Measurements from ENCODE around the gene DQX1.

DQX1 gene

DNA sequence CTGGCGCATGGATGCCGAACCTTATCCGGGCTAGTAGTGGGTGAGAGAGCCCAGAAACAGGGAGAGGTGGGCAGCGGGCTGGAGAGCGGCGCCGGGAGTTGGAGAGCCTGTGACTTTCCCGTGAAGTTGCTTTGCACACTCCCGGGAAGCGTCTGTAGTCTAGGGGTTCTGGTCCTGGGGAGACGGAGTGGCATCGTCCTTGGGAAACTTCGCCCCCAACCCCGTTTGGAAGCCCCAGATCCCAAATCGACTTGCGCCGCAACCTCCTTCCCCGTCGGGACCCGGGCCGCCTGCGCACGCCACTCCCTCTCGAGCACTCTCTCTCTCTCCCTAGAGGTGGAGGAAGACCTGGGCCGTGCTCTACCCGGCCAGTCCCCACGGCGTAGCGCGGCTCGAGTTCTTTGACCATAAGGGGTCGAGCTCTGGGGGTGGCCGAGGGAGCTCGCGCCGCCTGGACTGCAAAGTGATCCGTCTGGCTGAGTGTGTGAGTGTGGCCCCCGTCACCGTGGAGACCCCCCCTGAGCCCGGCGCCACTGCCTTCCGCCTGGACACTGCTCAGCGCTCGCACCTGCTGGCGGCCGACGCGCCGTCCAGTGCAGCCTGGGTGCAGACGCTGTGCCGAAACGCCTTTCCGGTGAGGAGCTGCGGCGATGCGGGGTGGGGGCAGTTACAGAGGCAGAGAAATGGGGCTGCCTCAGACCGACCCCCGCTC is 28.9 kb upstream of the DQX1 start:
- DNase-seq (ENCODE audit: low read depth): peak; percentile 52

DNA sequence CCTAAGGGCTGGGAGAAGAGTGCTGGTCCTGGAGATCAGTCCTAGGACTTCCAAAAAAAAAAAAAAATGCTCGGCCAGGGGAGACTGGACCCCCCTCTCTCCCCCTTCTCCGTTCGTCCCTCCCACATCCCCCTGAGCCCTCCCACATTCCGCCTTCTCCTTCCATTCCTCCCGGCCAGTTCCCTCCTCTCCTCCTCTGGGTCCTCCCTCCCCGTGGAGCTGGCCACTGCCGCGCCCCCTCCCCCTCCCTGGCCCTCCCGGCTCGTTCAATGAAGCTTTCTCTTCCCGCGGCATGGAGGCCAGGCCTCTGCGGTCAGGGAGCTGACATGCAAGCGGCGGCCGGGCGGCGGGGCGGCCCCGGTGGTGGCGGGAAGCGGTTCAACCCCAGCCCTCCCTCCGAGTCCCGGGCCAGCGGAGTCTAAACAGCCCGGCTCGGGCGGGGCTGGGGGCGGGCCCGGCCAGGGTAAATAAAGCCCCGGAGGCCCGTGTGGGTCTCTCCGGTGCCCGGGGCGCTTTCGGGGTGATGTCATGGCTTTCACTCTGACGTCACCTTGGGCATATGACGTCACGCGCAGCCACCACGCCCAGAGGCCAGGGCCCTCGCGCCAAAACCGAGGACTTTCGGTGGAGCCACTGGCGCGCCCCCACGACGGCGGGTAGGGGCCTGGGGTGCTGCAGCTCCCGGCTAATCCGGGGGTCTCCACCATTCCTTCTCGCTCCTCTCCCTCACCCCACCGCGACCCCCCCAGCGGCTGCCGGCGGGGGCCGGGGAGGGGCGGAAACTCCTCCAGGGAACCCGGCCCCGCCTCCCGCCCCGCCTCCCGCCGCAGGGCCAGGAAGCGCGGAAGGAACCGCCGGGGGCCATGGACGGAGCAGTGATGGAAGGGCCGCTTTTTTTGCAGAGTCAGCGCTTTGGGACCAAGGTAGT is 28.1 kb upstream of the DQX1 start, which contains the start of the genes DOK1 and LOXL3:
TSS of gene DOK1 (plus strand) at position 829 of the 928 bp plus-strand sequence. CDS start at position 864, 35 bp downstream.
TSS of gene LOXL3 (minus strand) at position 51 of the 928 bp plus-strand sequence. CDS start 1,308 bp downstream, outside the sequence.
- peak; percentile 96 for DNase-seq (ENCODE audit: low read depth)

DNA sequence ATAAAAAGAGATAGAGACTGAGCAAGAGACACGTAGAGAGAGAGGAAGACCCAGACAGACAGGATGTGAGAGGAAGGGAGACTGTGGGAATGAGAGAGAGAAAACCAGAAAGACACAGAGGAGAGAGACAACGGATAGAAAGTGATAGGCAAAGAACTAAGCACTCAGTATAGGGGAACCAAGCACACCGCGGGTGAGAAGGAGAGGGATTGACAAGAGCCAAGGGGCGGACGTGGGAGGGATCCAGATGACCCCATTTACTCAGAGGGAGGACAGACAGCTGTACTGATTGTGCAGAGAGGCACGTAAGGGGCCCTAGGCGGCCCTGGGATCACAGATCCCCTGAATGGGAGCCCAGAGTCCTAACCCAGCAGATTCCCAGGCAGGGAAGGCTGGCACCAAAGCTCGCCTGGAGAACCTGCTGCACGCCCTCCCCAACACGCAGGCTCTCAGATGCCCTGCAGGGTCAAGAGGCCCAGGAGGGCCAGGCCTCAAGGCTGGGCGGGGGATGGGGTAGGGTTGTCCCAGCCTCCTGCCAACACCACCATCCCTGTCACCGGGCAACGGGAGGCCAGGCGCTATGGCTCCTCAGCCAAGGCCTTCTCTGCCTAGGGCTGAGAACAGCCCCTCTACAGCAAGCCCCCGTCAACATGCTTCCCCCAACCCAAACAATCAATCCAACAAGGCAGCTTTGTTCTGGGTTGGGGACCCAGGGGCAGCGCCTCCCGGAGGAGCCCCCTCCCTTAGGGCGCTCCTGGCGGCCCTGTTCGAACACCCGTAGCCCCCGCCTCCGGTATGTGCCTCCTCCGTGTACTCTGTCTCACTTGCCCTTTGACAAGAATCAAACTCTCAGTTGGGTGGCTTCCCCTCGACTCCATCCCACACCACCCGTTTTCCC is 27.1 kb upstream of the DQX1 start:
- DNase-seq (ENCODE audit: low read depth): peak; percentile 54

DNA sequence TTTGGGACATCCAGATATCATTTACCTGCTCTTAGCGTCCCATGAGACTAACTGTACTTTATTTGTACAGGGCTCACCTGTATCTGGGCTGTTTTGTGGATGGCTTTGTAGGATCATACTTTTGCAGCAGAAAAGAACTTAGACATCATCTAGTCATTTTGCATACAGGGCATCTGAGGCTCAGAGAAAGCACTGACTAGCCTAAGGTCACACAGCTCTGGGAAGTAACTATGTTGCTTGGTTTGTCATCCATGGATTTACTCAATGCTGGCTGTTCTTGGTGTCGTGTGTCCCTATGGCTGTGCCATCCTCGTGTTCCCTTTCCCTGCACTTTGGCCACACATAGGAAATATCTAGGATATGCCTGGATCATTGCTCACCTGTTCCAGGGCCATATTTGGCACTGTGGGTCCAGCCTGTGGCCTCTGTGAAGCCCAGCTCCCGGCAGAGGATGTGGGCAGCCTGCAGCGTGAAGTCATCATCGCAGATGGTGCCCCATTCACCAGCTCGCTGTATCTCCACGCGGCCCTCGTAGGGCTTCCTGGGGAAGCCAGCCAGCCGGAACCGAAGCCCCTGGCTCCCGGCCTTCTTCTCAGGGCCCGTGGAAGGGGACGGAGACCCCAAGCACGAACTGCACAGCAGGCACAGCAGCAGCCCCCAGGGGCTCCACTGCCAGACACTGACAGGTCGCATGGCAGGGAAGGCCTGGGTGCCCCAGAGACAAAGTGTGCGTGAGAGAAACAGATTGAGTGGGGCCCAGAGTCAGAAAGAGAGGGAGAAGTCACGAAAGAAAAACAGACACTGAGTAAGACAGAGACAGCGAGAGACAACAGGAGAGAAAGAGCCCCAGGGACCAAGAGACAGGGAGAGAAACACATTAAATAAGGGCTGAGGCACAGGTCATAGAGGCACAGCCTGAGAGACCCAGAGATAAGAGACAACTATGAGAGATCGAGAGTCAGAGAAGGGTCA is 26.2 kb upstream of the DQX1 start:
- peak; percentile 51 for DNase-seq (ENCODE audit: low read depth)

- DNase-seq (ENCODE audit: low read depth): no peak
These were observed 25.5 kb upstream of the DQX1 start for GRCh38 chr2:74551530-74551929.

GRCh38 chr2:74550231-74550630 is 24.2 kb upstream of the DQX1 start:
- DNase-seq (ENCODE audit: low read depth): peak; percentile 52

DNA sequence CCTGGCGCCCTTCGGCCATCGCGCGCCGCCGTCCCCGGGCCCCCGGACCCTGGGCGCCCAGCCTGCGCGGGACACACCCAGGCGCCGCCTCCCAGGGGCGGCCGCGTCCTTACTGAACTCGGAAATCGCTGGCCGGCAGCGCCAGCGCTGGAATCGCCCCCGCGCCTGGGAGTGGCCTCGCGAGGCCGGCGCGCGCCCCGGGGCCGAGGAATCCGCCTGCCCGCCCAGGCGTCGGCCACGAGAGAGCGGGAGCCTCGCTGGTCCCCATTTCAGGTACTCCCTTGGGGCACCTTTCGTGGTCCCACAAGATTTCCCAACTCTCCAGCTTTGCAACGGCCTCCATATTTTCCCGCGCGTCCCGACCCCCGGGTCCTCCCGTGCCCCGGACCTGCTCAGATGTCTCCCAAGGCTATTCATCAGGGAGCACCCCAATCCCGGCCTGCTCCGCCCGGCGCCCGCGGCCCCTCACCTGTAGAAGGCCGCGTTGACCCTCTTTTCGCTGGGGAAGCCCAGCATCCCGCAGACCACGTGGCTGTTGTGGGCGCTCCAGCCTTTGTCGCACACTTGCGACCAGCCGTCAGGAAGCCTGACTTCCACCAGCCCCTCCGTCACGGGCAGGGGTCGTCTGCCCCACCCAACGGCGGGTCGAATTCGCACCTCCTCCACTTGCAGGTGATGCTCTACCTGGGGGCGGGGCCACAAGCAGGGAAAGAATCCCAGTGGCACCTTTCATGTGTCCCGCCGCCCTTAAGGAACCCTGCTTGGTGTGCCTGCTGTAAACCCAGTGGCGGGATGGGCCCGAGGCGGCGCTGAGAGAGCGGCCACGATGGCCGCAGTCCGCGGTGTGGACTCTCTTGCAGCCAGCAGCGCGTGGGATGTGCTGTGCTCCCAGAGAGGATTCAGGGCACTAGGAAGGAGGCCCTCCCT is 23.1 kb upstream of the DQX1 start:
- peak; percentile 65 for DNase-seq (ENCODE audit: low read depth)

DNA sequence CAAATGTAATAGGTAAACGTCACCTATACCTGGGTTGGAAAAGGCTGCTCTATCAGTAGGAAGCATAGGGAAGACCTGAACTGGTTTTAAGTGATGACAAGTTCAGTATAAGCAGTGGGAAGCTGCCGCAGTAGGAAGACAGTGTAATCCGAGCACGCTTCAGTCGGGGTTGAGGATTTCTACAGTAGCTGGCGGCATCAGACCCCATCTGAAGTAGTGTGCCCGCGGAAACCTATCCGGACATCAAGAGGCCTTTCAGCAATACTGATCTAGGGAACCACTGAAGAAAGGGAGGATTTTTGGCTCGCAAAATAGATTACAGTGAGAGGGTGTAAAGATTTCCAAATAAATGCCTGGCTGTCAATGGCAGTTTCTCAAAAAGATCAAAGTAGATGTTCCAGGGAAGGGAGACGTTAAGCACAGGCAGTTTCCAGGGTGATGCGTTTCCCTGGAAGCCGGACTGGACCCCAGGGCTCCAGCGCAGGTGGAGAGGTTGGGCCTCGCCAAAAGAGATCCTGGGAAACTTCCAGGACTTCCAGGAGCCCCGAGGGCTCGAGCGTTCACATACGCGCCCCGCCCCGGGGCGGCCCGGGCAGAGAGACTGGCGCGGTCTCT is 22.4 kb upstream of the DQX1 start:
- no peak for DNase-seq (ENCODE audit: low read depth)

DNA sequence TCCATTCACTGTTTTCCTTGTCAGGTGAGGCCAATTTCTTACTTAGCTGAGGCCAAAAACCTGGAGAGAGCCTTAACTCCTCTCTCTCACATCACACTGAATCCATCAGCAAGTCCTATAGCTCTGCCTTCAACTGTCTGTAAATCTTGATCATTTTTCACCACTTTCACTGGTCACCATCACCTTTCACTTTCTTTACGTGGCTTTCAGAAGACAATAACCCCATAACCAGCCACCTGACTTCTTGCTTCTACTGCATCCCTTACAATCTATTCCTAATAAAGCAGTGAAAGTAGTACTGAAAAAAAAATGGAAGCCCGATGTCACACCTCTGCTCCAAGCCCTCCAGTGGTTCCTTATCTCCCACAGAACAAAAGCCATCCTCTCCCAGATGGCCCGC is 20.0 kb upstream of the DQX1 start:
- no peak for DNase-seq (ENCODE audit: low read depth)

DNA sequence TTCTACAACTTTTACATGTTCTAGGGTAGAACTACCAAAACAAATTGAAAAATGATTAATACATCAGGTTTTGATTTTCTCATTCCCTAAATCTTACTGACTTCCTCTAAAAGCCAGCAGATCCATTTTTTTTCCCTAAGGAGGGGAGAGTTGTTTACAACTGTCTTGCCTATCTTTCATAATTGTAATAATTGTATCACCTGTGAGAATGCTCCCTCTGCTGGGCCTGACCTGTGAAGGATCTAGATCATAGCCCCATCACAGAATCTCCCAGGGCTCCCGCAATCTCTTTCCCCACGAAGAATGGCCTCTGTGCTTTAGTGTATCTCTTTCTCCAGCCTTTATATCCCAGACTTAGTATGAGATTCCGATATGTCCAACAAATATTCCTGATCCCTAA is 18.6 kb upstream of the DQX1 start:
- DNase-seq (ENCODE audit: low read depth): no peak

- DNase-seq (ENCODE audit: low read depth): no peak
These were observed 16.9 kb upstream of the DQX1 start for GRCh38 chr2:74542978-74543377.

- no peak for DNase-seq (ENCODE audit: low read depth)
These were observed 14.3 kb upstream of the DQX1 start for GRCh38 chr2:74540291-74540690.

DNA sequence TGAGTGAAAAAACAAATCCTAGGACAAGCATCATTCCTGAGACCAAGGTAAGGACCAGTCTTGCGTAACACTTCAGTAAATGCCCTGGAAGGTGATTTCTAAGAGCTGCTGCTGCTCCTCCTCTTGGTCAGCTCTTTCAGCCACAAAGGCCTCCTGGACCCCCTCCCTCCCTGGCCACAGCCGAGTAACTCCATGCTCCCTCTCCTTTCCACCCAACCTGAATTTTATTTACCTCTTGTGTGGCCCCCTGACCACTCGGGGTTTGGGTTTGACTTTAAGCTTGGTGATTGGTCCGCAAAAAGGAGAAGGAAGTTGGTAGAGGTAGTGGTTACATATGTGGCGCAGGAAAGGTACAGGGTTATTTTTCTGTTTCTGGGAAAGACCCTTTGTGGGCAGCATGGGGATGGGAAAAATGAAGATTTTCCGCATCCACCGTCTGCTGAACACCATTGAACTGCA is 12.9 kb upstream of the DQX1 start:
- DNase-seq (ENCODE audit: low read depth): no peak

DNA sequence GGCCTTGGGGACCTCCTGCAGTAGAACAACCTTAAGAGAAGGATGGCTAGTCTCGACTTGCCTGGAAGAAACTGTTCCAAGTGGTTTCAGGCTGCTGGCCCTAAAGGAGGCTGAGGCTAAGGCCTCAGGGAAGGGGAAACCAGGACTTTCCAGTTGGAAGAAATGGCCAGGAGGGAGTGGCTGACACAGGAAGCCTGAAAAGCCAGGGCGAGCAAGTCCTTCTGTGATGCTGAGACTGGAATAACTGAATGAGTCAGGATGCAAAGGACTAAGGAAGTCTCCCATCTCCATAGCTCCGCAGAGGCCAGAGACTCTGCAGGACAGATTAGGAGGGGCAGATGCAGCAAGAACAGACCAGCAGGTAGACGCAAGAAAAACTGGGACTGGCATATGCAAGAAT is 11.1 kb upstream of the DQX1 start:
- DNase-seq (ENCODE audit: low read depth): peak; percentile 33

DNA sequence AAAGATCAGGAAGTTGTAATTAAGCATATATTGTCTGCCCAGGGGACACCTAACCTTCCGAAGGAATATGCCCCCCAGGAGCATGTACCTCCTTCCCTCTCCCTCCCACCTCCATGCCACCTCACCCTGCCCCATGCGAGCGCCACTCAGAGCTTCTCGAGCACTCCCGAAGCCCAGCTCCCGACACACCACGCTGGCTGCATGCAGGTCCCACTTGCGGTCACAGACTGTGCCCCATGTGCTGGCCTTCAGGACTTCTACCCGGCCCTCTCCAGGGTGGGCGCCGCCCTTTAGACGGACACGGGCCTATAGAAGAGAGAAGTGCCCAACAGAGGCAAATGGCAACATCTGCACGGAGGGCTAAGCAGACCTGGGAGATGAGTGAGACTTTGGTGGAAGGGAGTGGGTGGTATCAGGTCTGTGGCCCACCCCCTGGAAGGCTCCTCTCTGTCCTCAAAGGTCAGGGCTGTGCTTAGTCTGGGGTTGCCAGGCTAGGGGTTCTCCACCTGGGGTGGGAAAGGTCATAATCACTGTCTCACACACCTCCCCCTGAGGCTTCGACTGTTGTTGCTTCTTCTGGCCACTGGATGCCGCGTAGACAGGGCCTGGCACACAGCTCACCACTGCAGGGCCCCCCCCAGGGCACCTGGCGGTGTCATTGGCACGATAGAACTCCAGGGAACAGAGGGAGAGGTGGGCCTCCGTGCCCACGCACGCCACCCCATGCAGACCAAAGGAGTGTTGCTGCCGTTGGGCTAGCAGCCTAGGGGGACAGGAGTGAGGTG is 10.3 kb upstream of the DQX1 start:
- no peak for DNase-seq (ENCODE audit: low read depth)

DNA sequence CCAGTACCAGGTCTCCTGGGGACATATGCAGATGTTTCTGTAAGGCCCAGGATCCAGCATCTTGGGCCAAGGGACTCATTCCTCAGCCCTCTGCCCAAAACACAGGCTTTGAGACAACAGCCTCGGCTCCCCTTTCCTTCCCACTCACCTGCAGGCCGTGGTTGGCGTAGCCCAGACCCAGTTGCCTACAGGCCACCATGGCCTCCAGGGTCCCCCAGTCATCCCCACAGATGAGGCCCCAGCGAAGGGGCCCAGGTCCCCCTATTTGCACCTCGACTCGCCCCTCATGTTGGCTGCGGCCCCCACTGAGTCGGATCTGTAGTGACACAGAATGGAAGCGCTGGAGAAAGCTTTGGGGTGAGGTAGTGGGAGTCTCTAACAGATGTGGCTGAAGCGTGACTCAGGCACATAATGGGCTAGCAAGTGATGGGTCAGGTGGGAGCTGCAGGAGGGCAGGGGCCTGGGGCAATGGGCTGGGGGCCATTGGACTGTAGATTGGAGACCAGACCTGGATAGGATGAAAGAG is 9.5 kb upstream of the DQX1 start:
- no peak for DNase-seq (ENCODE audit: low read depth)

DNA sequence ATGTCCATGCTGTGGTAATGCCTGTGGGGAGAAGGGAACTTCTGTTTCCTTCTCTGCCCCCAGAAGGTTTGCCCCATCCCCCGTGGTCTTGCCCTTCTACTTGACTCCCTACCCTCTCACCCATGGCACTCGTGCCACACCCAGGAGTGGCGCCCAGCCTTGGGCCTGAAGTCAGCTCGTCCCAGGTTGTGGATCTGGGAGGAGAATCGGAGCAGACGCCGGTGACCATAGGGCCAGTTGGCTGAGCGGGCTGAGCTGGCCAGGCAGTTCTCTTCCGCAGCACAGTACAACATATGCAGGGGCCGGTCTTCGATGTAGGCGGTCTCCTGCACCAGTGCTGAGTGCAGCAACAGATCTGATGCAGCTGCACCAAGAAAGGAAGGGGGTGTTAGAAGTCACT is 8.4 kb upstream of the DQX1 start:
- no peak for DNase-seq (ENCODE audit: low read depth)

GRCh38 chr2:74533464-74533863 is 7.4 kb upstream of the DQX1 start:
- DNase-seq (ENCODE audit: low read depth): no peak

Measured in EH (cell line).